GM12878 (cell line): ENCODE data around the gene SF3A1. TPM values are rescaled to one million over a fixed set of nuclear protein-coding genes. Genes with fewer than 3 reads are reported as not detected.

Experiments used
- ATAC-seq: fragments of 200-7000 bp; cut with Tn5 transposase; 3 replicates; pipeline ENCODE4 v1.9.1; 2020; ENCODE audit warnings: mild to moderate bottlenecking, moderate library complexity
- BruUV-seq: library from RNA; stranded (reverse); fragments of 400-500 nt; replicated peaks from 2 replicates; lab custom pipeline; 2021; lab: Mats Ljungman, UMichigan
- CTCF ChIA-PET: fragments of 300-600 bp; sonication (Branson Sonifier 250); formaldehyde crosslinking; extraction: SDS; loops from one replicate; lab custom pipeline; 2021; ENCODE audit warnings: inconsistent platforms; lab: Yijun Ruan, JAX
- POLR2A ChIA-PET: fragments of 350-600 bp; formaldehyde crosslinking; extraction: SDS; loops from one replicate; lab custom pipeline; 2021; ENCODE audit warnings: inconsistent platforms; lab: Charles Lee
- RAD21 ChIA-PET: fragments of 300-600 bp; sonication (Branson Sonifier 250); formaldehyde crosslinking; loops from one replicate; lab custom pipeline; 2023; ENCODE audit warnings: antibody characterized with exemption; ENCODE audit not compliant: unreplicated experiment; lab: Charles Lee
- SMC1A ChIA-PET: fragments of 300-600 bp; sonication (Branson Sonifier 250); formaldehyde crosslinking; loops from one replicate; lab custom pipeline; 2023; ENCODE audit not compliant: unreplicated experiment, uncharacterized antibody; lab: Charles Lee
- DNase-seq: peaks from one replicate; pipeline ENCODE4 v3.0.0-alpha.2; 2011; ENCODE audit warnings: low read depth, low spot score
- FAIRE-seq: peaks from 3 replicates; lab custom pipeline; 2011; peaks lifted over from hg19 to GRCh38; lab: Jason Lieb, UNC
- H2AFZ ChIP-seq: 2 replicates; pipeline ENCODE4 v1.6.0; 2011; ENCODE audit warnings: low read depth, low read length, control low read depth; ENCODE audit not compliant: control insufficient read depth
- H3K27ac ChIP-seq: 2 replicates; pipeline ENCODE4 v1.5.1; 2011; ENCODE audit warnings: control low read depth; ENCODE audit not compliant: control insufficient read depth, insufficient read depth
- H3K27me3 ChIP-seq, 2 experiments: replicated peaks in 1 of 2; 2 replicates each; pipeline versions ENCODE4 v1.6.0 to v1.6.1; 2011; ENCODE audit warnings: low read length in 1 of 2; ENCODE audit not compliant: control insufficient read depth in 2 of 2, insufficient read depth in 2 of 2
- H3K36me3 ChIP-seq, 2 experiments: 2 replicates each; pipeline ENCODE4 v1.5.1; 2011; ENCODE audit warnings: low read length in 1 of 2; ENCODE audit not compliant: control insufficient read depth in 2 of 2, insufficient read depth in 2 of 2
- H3K4me1 ChIP-seq: 2 replicates; pipeline ENCODE4 v1.6.1; 2011; ENCODE audit warnings: mild to moderate bottlenecking, low read length, moderate library complexity, mixed read lengths; ENCODE audit not compliant: control insufficient read depth, insufficient read depth
- H3K4me2 ChIP-seq: 2 replicates; pipeline ENCODE4 v1.6.0; 2011; ENCODE audit warnings: control low read depth; ENCODE audit not compliant: control insufficient read depth, insufficient read depth
- H3K4me3 ChIP-seq: fragments of 200-600 bp; sonication (generic); 2 replicates; pipeline ENCODE4 v1.5.1; 2016
- H3K79me2 ChIP-seq: 2 replicates; pipeline ENCODE4 v1.6.0; 2011; ENCODE audit warnings: low read length; ENCODE audit not compliant: control insufficient read depth, insufficient read depth
- H3K9ac ChIP-seq: 2 replicates; pipeline ENCODE4 v1.8.0; 2011; ENCODE audit warnings: low read length, control low read depth, mixed read lengths; ENCODE audit not compliant: control insufficient read depth, insufficient read depth
- H3K9me3 ChIP-seq: replicated peaks from 3 replicates; pipeline ENCODE4 v1.5.1; 2011; ENCODE audit warnings: mild to moderate bottlenecking, low read length; ENCODE audit not compliant: control insufficient read depth, insufficient read depth
- H4K20me1 ChIP-seq: 2 replicates; pipeline ENCODE4 v1.6.0; 2011; ENCODE audit not compliant: control insufficient read depth, insufficient read depth
- EP300 ChIP-seq, 2 experiments: fragments of 150-350 bp in 1 of 2; IDR thresholded peaks; 2 replicates each; pipeline ENCODE4 v1.6.1; 2011 to 2012; ENCODE audit warnings: low read depth in 2 of 2, low read length in 2 of 2, borderline replicate concordance in 1 of 2, improper control_type of control experiment in 1 of 2, inconsistent platforms in 1 of 2; ENCODE audit not compliant: control insufficient read depth in 1 of 2
- HDAC6 ChIP-seq: fragments of 200-600 bp; sonication (generic); IDR thresholded peaks from one replicate; pipeline ENCODE4 v1.8.0; 2017; ENCODE audit warnings: antibody characterized with exemption; ENCODE audit not compliant: unreplicated experiment
- JUNB ChIP-seq: IDR thresholded peaks from 2 replicates; pipeline ENCODE4 v1.6.1; 2016; ENCODE audit warnings: antibody characterized with exemption, mild to moderate bottlenecking
- LARP7 ChIP-seq: fragments of 450-650 bp; IDR thresholded peaks from 2 replicates; pipeline ENCODE4 v1.6.1; 2017; ENCODE audit warnings: mild to moderate bottlenecking
- NFYA ChIP-seq: IDR thresholded peaks from 2 replicates; pipeline ENCODE4 v1.6.1; 2011; ENCODE audit warnings: low read depth, mild to moderate bottlenecking, low read length, improper control_type of control experiment, borderline replicate concordance
- PML ChIP-seq: IDR thresholded peaks from 2 replicates; pipeline ENCODE4 v1.6.1; 2012; ENCODE audit warnings: low read length, inconsistent platforms
- RFX5 ChIP-seq: IDR thresholded peaks from 2 replicates; pipeline ENCODE4 v1.6.1; 2011; ENCODE audit warnings: low read depth, low read length, improper control_type of control experiment
- RUNX3 ChIP-seq: IDR thresholded peaks from 2 replicates; pipeline ENCODE4 v1.6.1; 2012; ENCODE audit warnings: low read length, inconsistent platforms
- STAT1 ChIP-seq: fragments of 450-650 bp; conservative IDR thresholded peaks from 2 replicates; pipeline ENCODE4 v1.6.1; 2014; ENCODE audit warnings: antibody characterized with exemption, mild to moderate bottlenecking
- WGBS: methylation state at CpG from one replicate; pipeline ENCODE4 v1.1.6; 2016; ENCODE audit warnings: low lambda C conversion rate; ENCODE audit not compliant: insufficient replicate concordance, insufficient coverage; ENCODE audit errors: missing lambda C conversion rate; 5-methylcytosine and 5-hydroxymethylcytosine counted together
- in situ Hi-C: fragments of 300-500 bp; cut with MboI; formaldehyde crosslinking; loops from 9 replicates; pipeline ENCODE4 v1.14.3; 2018; ENCODE audit warnings: mixed read lengths
- intact Hi-C: fragments of 100-400 bp; cut with micrococcal nuclease; formaldehyde crosslinking; loops from one replicate; pipeline ENCODE4 v1.14.2; 2022; ENCODE audit not compliant: unreplicated experiment
- polyA plus RNA-seq, 11 experiments: library from polyadenylated mRNA; depleted of rRNA in 4 of 11; unstranded in 6 of 11; stranded (reverse) in 5 of 11; fragments of >200 nt; fragmentation: Nextera tagmentation in 4 of 11; fragmentation: Illumina TruSeq in 1 of 11; extraction: Ambion mirVana in 4 of 11; extraction: Trizol in 1 of 11; gene quantifications; 1 replicate in 1 of 11; 2 replicates in 10 of 11; pipeline versions ENCODE4 v1.2.1 to v1.2.3, GENCODE V29; 2011 to 2016; ENCODE audit warnings: inconsistent platforms in 2 of 11, missing spikeins in 2 of 11, low read depth in 1 of 11
- total RNA-seq, 4 experiments: library from RNA; depleted of rRNA in 3 of 4; stranded (reverse); fragments of >200 nt in 3 of 4; fragmentation: Illumina TruSeq in 1 of 4; extraction: Trizol in 1 of 4; gene quantifications; 2 replicates each; pipeline versions ENCODE4 v1.2.1 to v1.2.3, GENCODE V29; 2013 to 2021
- TF ChIP-seq, protein P1 (sequence below): fragments of 450-650 bp; IDR thresholded peaks from 2 replicates; pipeline ENCODE4 v1.6.1; 2017; ENCODE audit warnings: mild to moderate bottlenecking
- TF ChIP-seq, protein P2 (sequence below): fragments of 450-650 bp; IDR thresholded peaks from 2 replicates; pipeline ENCODE4 v1.6.1; 2017; ENCODE audit warnings: mild to moderate bottlenecking, moderate library complexity
- TF ChIP-seq, protein P3 (sequence below): fragments of 450-650 bp; IDR thresholded peaks from 2 replicates; pipeline ENCODE4 v1.6.1; 2017; ENCODE audit warnings: borderline replicate concordance

SF3A1 gene
- total and polyA plus RNA-seq, 10 of the 15 experiments (the other 5 are each of a cell fraction or from before 2014, with no cell fraction given) = 10.4 to 239 (median 46.0) TPM

DNA sequence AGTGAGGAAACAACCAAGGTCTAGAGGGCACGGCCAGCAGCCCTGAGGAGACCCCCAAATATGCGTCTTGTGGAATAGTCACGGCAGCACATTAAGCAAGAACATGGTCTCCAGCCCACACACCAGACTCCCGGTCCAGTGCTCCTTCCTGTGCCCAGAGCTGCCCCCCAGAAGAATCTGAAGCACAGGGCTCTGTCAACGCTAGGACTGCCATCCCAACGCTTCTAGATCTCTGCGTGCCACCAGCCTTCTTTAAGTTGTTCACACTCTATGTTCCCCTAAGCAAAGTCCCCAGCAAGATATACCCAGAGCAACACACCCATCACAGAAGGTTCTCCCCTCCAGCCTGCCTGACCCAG is 36.6 kb upstream of the SF3A1 start:
- H3K27ac ChIP-seq = peak overlapping the region; percentile 61; the same call in 1 of the 2 replicates
- BruUV-seq = no TSS peak
- TF ChIP-seq, protein P1, sequence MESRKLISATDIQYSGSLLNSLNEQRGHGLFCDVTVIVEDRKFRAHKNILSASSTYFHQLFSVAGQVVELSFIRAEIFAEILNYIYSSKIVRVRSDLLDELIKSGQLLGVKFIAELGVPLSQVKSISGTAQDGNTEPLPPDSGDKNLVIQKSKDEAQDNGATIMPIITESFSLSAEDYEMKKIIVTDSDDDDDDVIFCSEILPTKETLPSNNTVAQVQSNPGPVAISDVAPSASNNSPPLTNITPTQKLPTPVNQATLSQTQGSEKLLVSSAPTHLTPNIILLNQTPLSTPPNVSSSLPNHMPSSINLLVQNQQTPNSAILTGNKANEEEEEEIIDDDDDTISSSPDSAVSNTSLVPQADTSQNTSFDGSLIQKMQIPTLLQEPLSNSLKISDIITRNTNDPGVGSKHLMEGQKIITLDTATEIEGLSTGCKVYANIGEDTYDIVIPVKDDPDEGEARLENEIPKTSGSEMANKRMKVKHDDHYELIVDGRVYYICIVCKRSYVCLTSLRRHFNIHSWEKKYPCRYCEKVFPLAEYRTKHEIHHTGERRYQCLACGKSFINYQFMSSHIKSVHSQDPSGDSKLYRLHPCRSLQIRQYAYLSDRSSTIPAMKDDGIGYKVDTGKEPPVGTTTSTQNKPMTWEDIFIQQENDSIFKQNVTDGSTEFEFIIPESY = no peak
- TF ChIP-seq RFX5 = no peak
- TF ChIP-seq RUNX3 = no peak
- no peak for TF ChIP-seq EP300 (IDR thresholded peaks at IDR 0.05; ENCODE audit: borderline replicate concordance in 1 of 2, control insufficient read depth in 1 of 2, low read depth in 2 of 2, low read length in 2 of 2)
- no peak for TF ChIP-seq LARP7
- TF ChIP-seq, protein P2, sequence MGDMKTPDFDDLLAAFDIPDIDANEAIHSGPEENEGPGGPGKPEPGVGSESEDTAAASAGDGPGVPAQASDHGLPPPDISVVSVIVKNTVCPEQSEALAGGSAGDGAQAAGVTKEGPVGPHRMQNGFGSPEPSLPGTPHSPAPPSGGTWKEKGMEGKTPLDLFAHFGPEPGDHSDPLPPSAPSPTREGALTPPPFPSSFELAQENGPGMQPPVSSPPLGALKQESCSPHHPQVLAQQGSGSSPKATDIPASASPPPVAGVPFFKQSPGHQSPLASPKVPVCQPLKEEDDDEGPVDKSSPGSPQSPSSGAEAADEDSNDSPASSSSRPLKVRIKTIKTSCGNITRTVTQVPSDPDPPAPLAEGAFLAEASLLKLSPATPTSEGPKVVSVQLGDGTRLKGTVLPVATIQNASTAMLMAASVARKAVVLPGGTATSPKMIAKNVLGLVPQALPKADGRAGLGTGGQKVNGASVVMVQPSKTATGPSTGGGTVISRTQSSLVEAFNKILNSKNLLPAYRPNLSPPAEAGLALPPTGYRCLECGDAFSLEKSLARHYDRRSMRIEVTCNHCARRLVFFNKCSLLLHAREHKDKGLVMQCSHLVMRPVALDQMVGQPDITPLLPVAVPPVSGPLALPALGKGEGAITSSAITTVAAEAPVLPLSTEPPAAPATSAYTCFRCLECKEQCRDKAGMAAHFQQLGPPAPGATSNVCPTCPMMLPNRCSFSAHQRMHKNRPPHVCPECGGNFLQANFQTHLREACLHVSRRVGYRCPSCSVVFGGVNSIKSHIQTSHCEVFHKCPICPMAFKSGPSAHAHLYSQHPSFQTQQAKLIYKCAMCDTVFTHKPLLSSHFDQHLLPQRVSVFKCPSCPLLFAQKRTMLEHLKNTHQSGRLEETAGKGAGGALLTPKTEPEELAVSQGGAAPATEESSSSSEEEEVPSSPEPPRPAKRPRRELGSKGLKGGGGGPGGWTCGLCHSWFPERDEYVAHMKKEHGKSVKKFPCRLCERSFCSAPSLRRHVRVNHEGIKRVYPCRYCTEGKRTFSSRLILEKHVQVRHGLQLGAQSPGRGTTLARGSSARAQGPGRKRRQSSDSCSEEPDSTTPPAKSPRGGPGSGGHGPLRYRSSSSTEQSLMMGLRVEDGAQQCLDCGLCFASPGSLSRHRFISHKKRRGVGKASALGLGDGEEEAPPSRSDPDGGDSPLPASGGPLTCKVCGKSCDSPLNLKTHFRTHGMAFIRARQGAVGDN = no peak
- TF ChIP-seq PML = no peak
- no peak for TF ChIP-seq NFYA
- TF ChIP-seq JUNB = no peak
- TF ChIP-seq STAT1 = no peak
- TF ChIP-seq, protein P3, sequence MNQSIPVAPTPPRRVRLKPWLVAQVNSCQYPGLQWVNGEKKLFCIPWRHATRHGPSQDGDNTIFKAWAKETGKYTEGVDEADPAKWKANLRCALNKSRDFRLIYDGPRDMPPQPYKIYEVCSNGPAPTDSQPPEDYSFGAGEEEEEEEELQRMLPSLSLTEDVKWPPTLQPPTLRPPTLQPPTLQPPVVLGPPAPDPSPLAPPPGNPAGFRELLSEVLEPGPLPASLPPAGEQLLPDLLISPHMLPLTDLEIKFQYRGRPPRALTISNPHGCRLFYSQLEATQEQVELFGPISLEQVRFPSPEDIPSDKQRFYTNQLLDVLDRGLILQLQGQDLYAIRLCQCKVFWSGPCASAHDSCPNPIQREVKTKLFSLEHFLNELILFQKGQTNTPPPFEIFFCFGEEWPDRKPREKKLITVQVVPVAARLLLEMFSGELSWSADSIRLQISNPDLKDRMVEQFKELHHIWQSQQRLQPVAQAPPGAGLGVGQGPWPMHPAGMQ = no peak
- TF ChIP-seq HDAC6 = no peak

More for the DNA sequence above, 36.6 kb upstream of the SF3A1 start:
- SMC1A ChIA-PET = interaction anchor here (1.3 to 14.7 kb wide), 5 partner anchors 9 to 105 kb away, joined by 3 to 201 read pairs (median 27); partner anchors contain the start of genes CASTOR1 and MTFP1
- H3K36me3 ChIP-seq = no peaks in the 10 kb centered on the region
- peak overlapping the region; percentile 54; the same call in 1 of the 2 replicates for H3K4me3 ChIP-seq
- no peak overlapping the region for H2AFZ ChIP-seq
- FAIRE-seq (no peak), ATAC-seq (no peak), DNase-seq (no peak)
- peaks cover 2 to 8% of the 10 kb centered on the region in 2 experiments for H3K27me3 ChIP-seq
- H3K79me2 ChIP-seq = no peaks in the 10 kb centered on the region
- CTCF ChIA-PET = interaction anchor here (0.7 to 10.5 kb wide), 4 partner anchors 12 to 291 kb away, joined by 3 to 172 read pairs (median 8); partner anchors contain the start of gene MTFP1
- intact Hi-C loops (no loop called here), in situ Hi-C loops (loop anchor here (5.0 kb wide), 2 partner anchors 89 to 286 kb away; no protein-coding TSS in a partner anchor)
- H3K4me2 ChIP-seq = peak overlapping the region; percentile 83
- no peak overlapping the region; the same call in 1 of the 2 replicates for H3K9ac ChIP-seq
- POLR2A ChIA-PET = interaction anchor here (4.4 to 5.1 kb wide), 2 partner anchors 31 to 105 kb away, joined by 24 to 60 read pairs; partner anchors contain the start of genes CASTOR1 and MTFP1
- no peaks in the 10 kb centered on the region for H4K20me1 ChIP-seq
- RAD21 ChIA-PET = interaction anchor here (1.2 to 13.8 kb wide), 4 partner anchors 30 to 104 kb away, joined by 3 to 277 read pairs (median 71); partner anchors contain the start of genes CASTOR1 and MTFP1
- whole genome bisulfite sequencing = 75% methylated on average over 7 of the region's 7 CpGs
- peaks cover 26% of the 10 kb centered on the region for H3K4me1 ChIP-seq
- H3K9me3 ChIP-seq = peaks cover 2% of the 10 kb centered on the region; the same call in 2 of the 3 replicates
